ENCODE results near the gene NAA20. TPM values are rescaled to one million over a fixed set of nuclear protein-coding genes. Genes with fewer than 3 reads are reported as not detected.
"Not testable (repeated sequence)": the region's sequence is repeated elsewhere in the genome, so short reads cannot be mapped to it uniquely, and the experiment has no call there.

Gene NAA20
- total RNA-seq, 1 experiment from 2014 or later, result 88.2 TPM

- in situ Hi-C loops (cut with HindIII; ENCODE audit: low sequenced_read_pairs), result no loop called here
- DNase-seq (ENCODE audit: low spot score), result no peak
Observed at GRCh38 chr20:19987046-19987445, 30.1 kb upstream of the NAA20 start.

- in situ Hi-C loops (cut with HindIII; ENCODE audit: low sequenced_read_pairs), result no loop called here
- no peak for DNase-seq (ENCODE audit: low spot score)
Observed at GRCh38 chr20:19990850-19991249, 26.3 kb upstream of the NAA20 start.

GRCh38 chr20:19991308-19991707 lies 25.9 kb upstream of the NAA20 start:
- in situ Hi-C loops (cut with HindIII; ENCODE audit: low sequenced_read_pairs), result no loop called here
- no peak for DNase-seq (ENCODE audit: low spot score)

GRCh38 chr20:19991854-19992253 lies 25.3 kb upstream of the NAA20 start:
- DNase-seq (ENCODE audit: low spot score), result no peak
- in situ Hi-C loops (cut with HindIII; ENCODE audit: low sequenced_read_pairs), result no loop called here

- DNase-seq (ENCODE audit: low spot score), result no peak
- in situ Hi-C loops (cut with HindIII; ENCODE audit: low sequenced_read_pairs), result no loop called here
Observed at GRCh38 chr20:19992996-19993908, 23.9 kb upstream of the NAA20 start.

GRCh38 chr20:19993958-19994669 lies 23.0 kb upstream of the NAA20 start:
- DNase-seq (ENCODE audit: low spot score), result no peak
- in situ Hi-C loops (cut with HindIII; ENCODE audit: low sequenced_read_pairs), result no loop called here

- in situ Hi-C loops (cut with HindIII; ENCODE audit: low sequenced_read_pairs), result no loop called here
- peak; percentile 71 for DNase-seq (ENCODE audit: low spot score)
Observed at GRCh38 chr20:19995220-19995863, 21.8 kb upstream of the NAA20 start.

- no peak for DNase-seq (ENCODE audit: low spot score)
- in situ Hi-C loops (cut with HindIII; ENCODE audit: low sequenced_read_pairs), result no loop called here
Observed at GRCh38 chr20:19996222-19996621, 20.9 kb upstream of the NAA20 start.

GRCh38 chr20:19996917-19997316 lies 20.2 kb upstream of the NAA20 start:
- DNase-seq (ENCODE audit: low spot score), result no peak
- in situ Hi-C loops (cut with HindIII; ENCODE audit: low sequenced_read_pairs), result no loop called here

GRCh38 chr20:19998990-19999705 lies 18.0 kb upstream of the NAA20 start:
- in situ Hi-C loops (cut with HindIII; ENCODE audit: low sequenced_read_pairs), result no loop called here
- DNase-seq (ENCODE audit: low spot score), result no peak

- in situ Hi-C loops (cut with HindIII; ENCODE audit: low sequenced_read_pairs), result no loop called here
- DNase-seq (ENCODE audit: low spot score), result no peak
Observed at GRCh38 chr20:20000211-20000968, 16.8 kb upstream of the NAA20 start.

- DNase-seq (ENCODE audit: low spot score), result no peak
- in situ Hi-C loops (cut with HindIII; ENCODE audit: low sequenced_read_pairs), result no loop called here
Observed at GRCh38 chr20:20002101-20002998, 14.8 kb upstream of the NAA20 start.

GRCh38 chr20:20003031-20003954 lies 13.9 kb upstream of the NAA20 start:
- in situ Hi-C loops (cut with HindIII; ENCODE audit: low sequenced_read_pairs), result no loop called here

GRCh38 chr20:20003955-20004322 lies 13.2 kb upstream of the NAA20 start:
- in situ Hi-C loops (cut with HindIII; ENCODE audit: low sequenced_read_pairs); DNase-seq (ENCODE audit: low spot score): not testable (repeated sequence)

More at GRCh38 chr20:20003031-20003954, 13.9 kb upstream of the NAA20 start:
- no peak for DNase-seq (ENCODE audit: low spot score)

- in situ Hi-C loops (cut with HindIII; ENCODE audit: low sequenced_read_pairs), result no loop called here
Observed at GRCh38 chr20:20005342-20005741, 11.8 kb upstream of the NAA20 start.

GRCh38 chr20:20009784-20010253 lies 7.3 kb upstream of the NAA20 start:
- in situ Hi-C loops (cut with HindIII; ENCODE audit: low sequenced_read_pairs), result no loop called here
- peak; percentile 36 for DNase-seq (ENCODE audit: low spot score)

More at GRCh38 chr20:20005342-20005741, 11.8 kb upstream of the NAA20 start:
- no peak for DNase-seq (ENCODE audit: low spot score)

Data from G401 (cell line).